Liver (tissue), 9 donors: ENCODE results near the gene SLC25A26. TPM values are rescaled to one million over a fixed set of nuclear protein-coding genes. Genes with fewer than 3 reads are reported as not detected.

Source experiments
- DNase-seq: peaks from one replicate; pipeline ENCODE4 v3.0.0-alpha.2; 2017; ENCODE audit warnings: low spot score
- H3K27ac ChIP-seq, 2 donors: one replicate each; pipeline ENCODE4 v1.7.0; 2013; ENCODE audit warnings: inconsistent platforms in 2 of 2, low read length in 2 of 2, control low read depth in 1 of 2, low read depth in 1 of 2, mild to moderate bottlenecking in 1 of 2
- H3K27me3 ChIP-seq, 4 donors: one replicate each; pipeline versions ENCODE4 v1.6.1 to v1.7.0; 2013; ENCODE audit warnings: low read length in 3 of 4, inconsistent platforms in 1 of 4, mild to moderate bottlenecking in 1 of 4, moderate library complexity in 1 of 4; ENCODE audit not compliant: control insufficient read depth in 4 of 4, insufficient read depth in 4 of 4
- H3K36me3 ChIP-seq, 4 donors: one replicate each; pipeline versions ENCODE4 v1.6.1 to v1.7.0; 2013; ENCODE audit warnings: low read length in 3 of 4, mild to moderate bottlenecking in 3 of 4, low read depth in 1 of 4, moderate library complexity in 1 of 4; ENCODE audit not compliant: control insufficient read depth in 4 of 4, insufficient read depth in 3 of 4
- H3K4me1 ChIP-seq, 4 donors: one replicate each; pipeline versions ENCODE4 v1.6.1 to v1.7.0; 2013; ENCODE audit warnings: low read length in 3 of 4, mild to moderate bottlenecking in 3 of 4, moderate library complexity in 1 of 4; ENCODE audit not compliant: control insufficient read depth in 4 of 4, insufficient read depth in 4 of 4
- H3K4me3 ChIP-seq, 3 donors: one replicate each; pipeline versions ENCODE4 v1.6.1 to v1.7.0; 2013; ENCODE audit warnings: low read length in 3 of 3, control low read depth in 1 of 3, low read depth in 1 of 3, mild to moderate bottlenecking in 1 of 3
- H3K9ac ChIP-seq, 2 donors: one replicate each; pipeline ENCODE4 v1.7.0; 2013; ENCODE audit warnings: low read length in 2 of 2, mild to moderate bottlenecking in 2 of 2, moderate library complexity in 2 of 2, control low read depth in 1 of 2, low read depth in 1 of 2
- H3K9me3 ChIP-seq, 4 donors: one replicate each; pipeline versions ENCODE4 v1.6.1 to v1.7.0; 2013; ENCODE audit warnings: low read length in 3 of 4; ENCODE audit not compliant: control insufficient read depth in 4 of 4
- ATF3 ChIP-seq: IDR thresholded peaks from 2 replicates; pipeline ENCODE4 v1.6.1; 2016; ENCODE audit warnings: antibody characterized with exemption
- CTCF ChIP-seq: fragments of 150-350 bp; IDR thresholded peaks from 2 replicates; pipeline ENCODE4 v1.5.1; 2017; ENCODE audit warnings: improper control_type of control experiment, low read depth, low read length; ENCODE audit not compliant: missing input control
- EGR1 ChIP-seq, 2 donors: IDR thresholded peaks; 2 replicates each; pipeline ENCODE4 v1.6.1; 2016 to 2018; ENCODE audit warnings: antibody characterized with exemption in 2 of 2, low read depth in 2 of 2
- FOXA1 ChIP-seq: IDR thresholded peaks from 2 replicates; pipeline ENCODE4 v1.6.1; 2016; ENCODE audit warnings: antibody characterized with exemption
- FOXA2 ChIP-seq: IDR thresholded peaks from 2 replicates; pipeline ENCODE4 v1.6.1; 2016; ENCODE audit warnings: antibody characterized with exemption
- GABPA ChIP-seq, 2 donors: IDR thresholded peaks in 1 of 2; conservative IDR thresholded peaks in 1 of 2; 2 replicates each; pipeline ENCODE4 v1.6.1; 2016; ENCODE audit warnings: antibody characterized with exemption in 2 of 2, mild to moderate bottlenecking in 1 of 2, moderate library complexity in 1 of 2
- HNF4A ChIP-seq, 2 donors: conservative IDR thresholded peaks; 2 replicates each; pipeline ENCODE4 v1.6.1; 2016; ENCODE audit warnings: antibody characterized with exemption in 2 of 2, mild to moderate bottlenecking in 2 of 2
- HNF4G ChIP-seq: IDR thresholded peaks from 2 replicates; pipeline ENCODE4 v1.6.1; 2016; ENCODE audit warnings: antibody characterized with exemption
- JUND ChIP-seq, 2 donors: IDR thresholded peaks; 2 replicates each; pipeline ENCODE4 v1.6.1; 2016; ENCODE audit warnings: antibody characterized with exemption in 2 of 2
- MAX ChIP-seq: IDR thresholded peaks from 2 replicates; pipeline ENCODE4 v1.6.1; 2016; ENCODE audit warnings: antibody characterized with exemption
- RAD21 ChIP-seq, 2 donors: IDR thresholded peaks; 2 replicates each; pipeline ENCODE4 v1.6.1; 2016; ENCODE audit warnings: antibody characterized with exemption in 2 of 2, mild to moderate bottlenecking in 2 of 2
- SP1 ChIP-seq: IDR thresholded peaks from 2 replicates; pipeline ENCODE4 v1.6.1; 2018; ENCODE audit warnings: antibody characterized with exemption, mild to moderate bottlenecking
- WGBS: extraction: QIAGEN DNeasy Blood & Tissue Kit; methylation state at CpG from one replicate; pipeline ENCODE4 v1.1.7; 2013; 5-methylcytosine and 5-hydroxymethylcytosine counted together
- polyA plus RNA-seq, 2 donors: library from polyadenylated mRNA; stranded (reverse) in 1 of 2; unstranded in 1 of 2; fragments of 200-250 nt in 1 of 2; fragments of >200 nt in 1 of 2; fragmentation: Nextera tagmentation in 1 of 2; extraction: Ambion mirVana in 1 of 2; gene quantifications; one replicate each; pipeline versions ENCODE4 v1.2.1 to v1.2.3, GENCODE V29; 2013 to 2015
- total RNA-seq, 2 donors: library from RNA; depleted of rRNA; stranded (reverse); fragments of >200 nt; gene quantifications; one replicate each; pipeline ENCODE4 v1.2.3, GENCODE V29; 2014
- TF ChIP-seq, protein P1 (sequence below): IDR thresholded peaks from 2 replicates; pipeline ENCODE4 v1.6.1; 2016; ENCODE audit warnings: antibody characterized with exemption, mild to moderate bottlenecking
- donor health status: healthy.
- donor health status: healthy.
- donor health status: healthy.
- donor health status: healthy.
- donor health status: healthy.

The SLC25A26 gene
- total and polyA plus RNA-seq, 4 donors, result 9.9 to 21.6 (median 12.8) TPM

DNA sequence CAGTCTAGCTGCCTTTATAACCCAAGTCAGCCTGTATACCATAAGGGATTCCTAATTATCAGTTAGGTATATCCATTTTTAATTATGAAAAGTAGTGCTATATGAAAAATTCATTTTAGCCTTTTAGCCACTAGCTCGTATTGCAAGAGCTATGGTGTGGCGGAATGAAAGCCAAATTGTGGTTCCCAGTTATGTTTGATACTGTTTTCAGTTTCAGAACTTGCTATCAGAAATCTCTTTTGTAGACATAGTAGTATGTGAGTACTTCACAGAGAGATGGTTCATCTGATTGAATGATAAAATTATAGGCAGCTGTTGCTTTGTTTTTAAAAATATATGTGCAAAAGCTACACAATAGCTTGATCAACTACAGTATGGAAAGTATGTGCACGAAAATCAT lies 134.6 kb downstream of the SLC25A26 start (continued):
- TF ChIP-seq CTCF, result no peak

GRCh38 chr3:66355997-66356396 lies 135.2 kb downstream of the SLC25A26 start:
- Histone ChIP-seq H3K4me1 (no peaks in the 10 kb centered on the region), H3K27me3 (no peaks in the 10 kb centered on the region), H3K27ac (no peak overlapping the region), H3K9me3 (no peaks in the 10 kb centered on the region), H3K9ac (no peak overlapping the region), H3K36me3 (no peaks in the 10 kb centered on the region), H3K4me3 (no peak overlapping the region)
- DNase-seq, result no peak
- 99% methylated on average over 1 of the region's 1 CpG for WGBS
- TF ChIP-seq RAD21 (IDR thresholded peaks at IDR 0.05) (no peak), SP1 (no peak), HNF4G (no peak), MAX (no peak), ATF3 (no peak), HNF4A (conservative IDR thresholded peaks at IDR 0.05) (no peak), JUND (IDR thresholded peaks at IDR 0.05) (no peak), FOXA1 (no peak), GABPA (IDR thresholded peaks at IDR 0.05 in 1 of 2, conservative IDR thresholded peaks at IDR 0.05 in 1 of 2) (no peak), CTCF (no peak), EGR1 (IDR thresholded peaks at IDR 0.05; ENCODE audit: low read depth in 2 of 2) (no peak), FOXA2 (no peak)
- TF ChIP-seq, protein P1, sequence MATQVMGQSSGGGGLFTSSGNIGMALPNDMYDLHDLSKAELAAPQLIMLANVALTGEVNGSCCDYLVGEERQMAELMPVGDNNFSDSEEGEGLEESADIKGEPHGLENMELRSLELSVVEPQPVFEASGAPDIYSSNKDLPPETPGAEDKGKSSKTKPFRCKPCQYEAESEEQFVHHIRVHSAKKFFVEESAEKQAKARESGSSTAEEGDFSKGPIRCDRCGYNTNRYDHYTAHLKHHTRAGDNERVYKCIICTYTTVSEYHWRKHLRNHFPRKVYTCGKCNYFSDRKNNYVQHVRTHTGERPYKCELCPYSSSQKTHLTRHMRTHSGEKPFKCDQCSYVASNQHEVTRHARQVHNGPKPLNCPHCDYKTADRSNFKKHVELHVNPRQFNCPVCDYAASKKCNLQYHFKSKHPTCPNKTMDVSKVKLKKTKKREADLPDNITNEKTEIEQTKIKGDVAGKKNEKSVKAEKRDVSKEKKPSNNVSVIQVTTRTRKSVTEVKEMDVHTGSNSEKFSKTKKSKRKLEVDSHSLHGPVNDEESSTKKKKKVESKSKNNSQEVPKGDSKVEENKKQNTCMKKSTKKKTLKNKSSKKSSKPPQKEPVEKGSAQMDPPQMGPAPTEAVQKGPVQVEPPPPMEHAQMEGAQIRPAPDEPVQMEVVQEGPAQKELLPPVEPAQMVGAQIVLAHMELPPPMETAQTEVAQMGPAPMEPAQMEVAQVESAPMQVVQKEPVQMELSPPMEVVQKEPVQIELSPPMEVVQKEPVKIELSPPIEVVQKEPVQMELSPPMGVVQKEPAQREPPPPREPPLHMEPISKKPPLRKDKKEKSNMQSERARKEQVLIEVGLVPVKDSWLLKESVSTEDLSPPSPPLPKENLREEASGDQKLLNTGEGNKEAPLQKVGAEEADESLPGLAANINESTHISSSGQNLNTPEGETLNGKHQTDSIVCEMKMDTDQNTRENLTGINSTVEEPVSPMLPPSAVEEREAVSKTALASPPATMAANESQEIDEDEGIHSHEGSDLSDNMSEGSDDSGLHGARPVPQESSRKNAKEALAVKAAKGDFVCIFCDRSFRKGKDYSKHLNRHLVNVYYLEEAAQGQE, result no peak

- TF ChIP-seq ATF3 (no peak), JUND (IDR thresholded peaks at IDR 0.05) (no peak), FOXA1 (no peak), CTCF (no peak), EGR1 (IDR thresholded peaks at IDR 0.05; ENCODE audit: low read depth in 2 of 2) (no peak), RAD21 (IDR thresholded peaks at IDR 0.05) (no peak)
- Histone ChIP-seq H3K27me3 (no peaks in the 10 kb centered on the region), H3K27ac (no peak overlapping the region), H3K9me3 (no peaks in the 10 kb centered on the region), H3K4me3 (no peak overlapping the region), H3K4me1 (no peaks in the 10 kb centered on the region), H3K9ac (no peak overlapping the region), H3K36me3 (no peaks in the 10 kb centered on the region)
- DNase-seq, result no peak
- WGBS, result 98% methylated on average over 5 of the region's 5 CpGs
Measured at GRCh38 chr3:66361356-66361755, 140.6 kb downstream of the SLC25A26 start.
